ENCODE data around the gene ZNF121.
"Not testable (repeated sequence)": the region's sequence is repeated elsewhere in the genome, so short reads cannot be mapped to it uniquely, and the experiment has no call there.

The ZNF121 gene

DNA sequence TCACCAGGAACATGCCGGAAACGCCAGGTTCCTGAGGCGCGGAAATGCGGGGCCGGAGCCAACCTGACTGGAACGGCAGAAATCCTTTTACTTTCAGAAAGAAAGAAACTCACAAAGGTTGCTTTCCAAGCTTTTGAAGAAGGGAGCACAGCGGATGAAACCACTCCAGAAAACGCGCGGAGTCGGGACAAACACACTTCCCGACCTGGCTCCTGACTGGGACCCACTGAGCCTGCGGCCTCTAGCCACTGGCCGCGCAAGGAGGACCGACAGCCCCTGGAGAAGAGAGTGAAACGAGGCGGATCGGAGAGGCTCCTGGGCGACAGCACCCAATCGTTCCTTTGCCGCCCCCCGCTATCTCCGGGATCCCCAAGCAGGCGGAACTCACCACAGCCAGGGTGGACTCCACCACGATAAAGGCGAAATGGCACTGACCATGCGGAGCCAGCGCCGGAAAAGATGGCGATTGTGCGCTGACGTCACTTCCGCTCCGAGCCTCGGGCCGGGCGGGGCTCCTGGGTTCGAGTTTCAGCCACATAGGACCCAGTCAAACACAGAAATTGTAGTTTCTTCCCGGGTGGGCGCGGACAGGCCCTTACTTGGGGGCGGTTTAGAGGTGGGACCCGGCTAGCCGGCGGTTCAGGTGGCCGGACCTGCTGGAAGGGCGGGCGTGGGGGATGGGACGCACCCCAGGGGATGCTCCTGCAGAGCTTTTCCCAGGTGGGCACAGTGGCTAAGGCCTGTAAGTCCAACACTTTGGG is at the start of gene ZNF121:
Gene ZNF121 (minus strand): TSS at position 432 of the 761 bp plus-strand sequence. CDS start 16,407 bp downstream, outside the sequence.
- peak; percentile 85 for DNase-seq (ENCODE audit: low spot score)

DNA sequence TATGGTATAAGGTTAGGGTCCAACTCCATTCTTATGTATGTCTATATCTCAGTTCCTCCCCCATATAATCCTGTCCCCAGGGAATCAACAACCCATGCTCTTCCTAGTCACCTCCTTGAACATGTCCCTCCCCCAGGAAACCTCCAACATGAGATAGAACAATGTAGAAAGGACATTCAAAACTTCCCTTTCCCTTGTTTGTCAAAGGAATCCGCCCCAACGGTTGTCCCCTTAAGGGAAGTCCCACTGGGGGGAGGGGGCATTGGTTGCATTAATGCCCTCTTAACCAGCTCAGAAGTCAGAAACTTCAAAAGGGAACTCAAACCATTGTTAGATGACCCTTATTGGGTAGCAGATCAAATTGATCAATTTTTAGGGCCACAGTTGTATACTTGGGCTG is 43.6 kb upstream of the ZNF121 start:
- no peak for DNase-seq (ENCODE audit: low spot score)

DNA sequence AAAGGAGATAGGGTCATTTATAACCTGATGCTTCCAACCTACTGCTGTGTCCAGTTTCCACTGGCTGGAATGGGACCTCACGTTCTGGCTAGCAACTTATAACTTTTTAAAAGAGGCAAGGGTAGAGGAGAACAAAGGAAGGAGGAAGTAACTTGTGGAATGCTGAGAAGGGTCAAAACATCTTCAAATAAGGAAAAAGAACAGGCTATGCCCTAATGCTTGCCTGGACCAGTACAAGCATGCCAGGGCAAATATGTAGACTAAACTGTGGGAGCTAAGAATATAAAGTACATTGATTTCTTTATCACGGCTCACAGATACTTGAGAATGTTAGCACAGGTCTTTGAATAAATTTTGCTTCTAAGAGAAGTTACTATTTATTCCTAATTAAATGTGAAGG is 38.2 kb upstream of the ZNF121 start:
- DNase-seq (ENCODE audit: low spot score) = no peak

DNA sequence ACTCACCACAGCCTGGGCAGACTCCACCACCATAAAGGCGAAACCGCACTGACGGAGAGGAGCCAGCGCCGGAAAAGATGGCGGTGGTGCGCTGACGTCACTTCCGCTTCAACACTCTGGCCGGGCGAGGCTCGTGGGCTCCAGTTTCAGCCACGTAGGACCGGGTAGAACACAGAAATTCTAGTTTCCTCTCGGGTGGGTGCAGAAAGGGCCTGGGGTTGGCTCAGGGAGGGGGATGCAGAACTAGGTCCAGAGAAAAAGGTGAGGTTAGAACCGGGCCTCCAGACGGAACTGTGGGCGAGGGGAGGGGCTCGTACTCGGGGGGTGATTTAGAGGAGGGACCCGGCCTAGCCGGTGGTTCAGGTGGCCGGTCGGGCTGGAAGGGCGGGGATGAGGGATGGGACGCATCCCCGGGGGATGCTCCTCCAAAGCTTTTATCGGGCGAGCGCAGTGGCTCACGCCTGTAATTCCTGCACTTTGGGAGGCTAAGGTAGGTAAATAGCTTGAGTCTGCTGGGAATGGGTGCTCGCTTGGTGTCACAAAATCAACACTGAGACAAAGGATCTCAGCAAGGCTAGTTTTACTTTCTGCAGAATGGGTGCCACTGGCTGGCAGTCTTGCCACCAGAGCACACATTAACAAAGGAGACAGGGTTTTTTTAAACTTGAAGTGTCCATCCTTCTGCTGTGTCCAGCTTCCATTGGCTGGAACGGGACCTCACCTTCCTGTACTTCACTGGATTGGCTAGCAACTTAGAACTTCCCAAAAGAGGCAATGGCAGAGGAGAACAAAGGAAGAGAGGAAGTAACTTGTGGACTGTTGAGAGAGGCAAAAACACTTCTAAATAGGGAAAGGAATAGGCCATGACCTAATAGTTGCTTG is 37.1 kb upstream of the ZNF121 start, which contains the start of gene ZNF561:
Gene ZNF561 (minus strand): TSS at position 77 of the 882 bp plus-strand sequence. CDS start 1,776 bp downstream, outside the sequence.
- DNase-seq (ENCODE audit: low spot score) = peak; percentile 83

DNA sequence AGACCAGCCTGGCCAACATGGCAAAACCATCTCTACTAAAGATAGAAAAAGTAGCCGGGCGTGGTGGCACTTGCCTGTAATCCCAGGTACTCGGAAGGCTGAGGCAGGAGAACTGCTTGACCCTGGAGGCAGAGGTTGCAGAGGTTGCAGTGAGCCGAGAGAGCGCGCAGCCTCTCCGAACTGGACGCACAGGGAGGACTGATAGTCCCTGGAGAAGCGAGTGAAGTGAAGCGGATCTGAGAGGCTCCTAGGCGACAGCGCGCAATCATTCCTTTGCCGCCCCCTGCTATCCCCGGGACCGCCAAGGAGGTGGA is 36.5 kb upstream of the ZNF121 start:
- DNase-seq (ENCODE audit: low spot score) = no peak

DNA sequence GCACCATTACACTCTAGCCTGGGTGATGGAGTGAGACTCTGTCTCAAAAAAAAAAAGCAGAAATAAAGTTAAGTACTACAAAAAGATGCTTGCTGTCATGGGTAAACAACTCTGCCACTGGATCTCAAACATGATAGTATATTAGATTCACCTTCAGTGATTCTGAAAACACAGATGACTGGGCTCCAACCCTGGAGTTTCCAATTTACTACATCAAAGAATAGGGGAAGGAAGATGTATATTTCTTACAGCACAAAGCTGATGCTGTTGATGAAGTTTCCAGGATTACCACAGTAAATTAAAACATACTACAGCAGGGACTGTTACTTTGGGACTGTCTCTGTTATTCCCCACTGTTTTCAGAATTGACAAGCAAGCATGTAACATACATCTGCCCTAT is 31.5 kb upstream of the ZNF121 start:
- DNase-seq (ENCODE audit: low spot score) = no peak

DNA sequence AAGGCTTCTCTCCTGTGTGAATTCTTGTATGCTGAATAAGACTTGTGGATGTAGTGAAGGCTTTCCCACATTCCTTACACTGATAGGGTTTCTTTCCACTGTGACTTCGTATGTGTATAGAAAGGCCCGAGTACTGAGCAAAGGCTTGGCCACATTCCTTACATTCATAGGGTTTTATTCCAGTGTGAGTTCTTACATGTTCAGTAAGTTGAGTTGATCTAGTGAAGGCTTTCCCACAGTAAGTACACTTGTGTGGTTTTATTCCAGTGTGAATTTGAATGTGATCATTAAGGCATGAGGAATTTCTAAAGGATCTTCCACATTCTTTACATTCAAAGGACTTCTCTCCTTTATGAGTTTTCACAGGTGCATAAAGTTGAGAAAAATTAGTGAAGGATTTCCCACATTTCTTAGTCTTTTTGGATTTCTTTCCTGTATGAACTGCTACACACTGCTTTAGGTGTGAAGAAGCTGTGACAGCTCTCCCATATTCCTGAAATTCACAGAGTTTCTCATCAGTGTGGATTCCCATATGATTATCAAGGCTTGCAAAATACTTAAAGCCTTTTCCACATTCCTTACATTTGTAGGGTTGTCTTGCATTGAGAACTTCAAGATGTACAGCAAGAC is 26.3 kb upstream of the ZNF121 start:
- no peak for DNase-seq (ENCODE audit: low spot score)

DNA sequence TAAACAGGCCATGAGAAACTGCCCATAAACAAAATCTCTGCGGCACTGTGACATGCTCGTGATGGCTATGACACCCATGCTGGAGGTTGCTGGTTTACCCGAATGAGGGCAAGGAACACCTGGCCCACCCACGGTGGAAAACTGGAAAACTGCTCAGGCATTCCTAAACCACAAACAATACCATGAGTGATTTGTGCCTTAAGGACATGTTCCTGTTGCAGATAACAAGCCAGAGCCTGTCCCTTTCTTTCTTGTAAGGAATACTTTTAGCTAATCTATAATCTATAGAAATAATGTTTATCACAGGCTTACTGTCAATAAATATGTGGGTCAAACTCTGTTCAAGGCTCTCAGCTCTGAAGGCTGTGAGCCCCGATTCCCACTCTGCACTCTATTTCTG is 24.6 kb upstream of the ZNF121 start:
- no peak for DNase-seq (ENCODE audit: low spot score)

DNA sequence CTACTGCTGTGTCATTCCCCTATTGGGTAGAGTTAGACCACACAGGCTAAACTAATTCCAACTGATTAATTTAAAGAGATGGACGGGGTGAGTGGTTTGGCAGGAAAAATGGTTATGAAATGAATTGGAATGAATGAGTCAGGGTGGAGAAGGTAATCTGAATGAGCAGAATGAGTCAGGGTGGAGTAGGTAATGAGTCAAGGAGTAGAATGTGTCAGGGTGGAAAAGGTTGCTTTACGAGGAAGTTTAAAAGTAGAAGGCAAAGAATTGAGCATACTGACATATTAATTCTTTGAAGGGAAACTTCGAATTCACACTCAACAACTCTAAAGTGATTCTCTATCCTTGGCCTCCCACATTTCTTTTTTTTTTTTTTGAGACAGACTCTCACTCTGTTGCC is 12.7 kb upstream of the ZNF121 start:
- no peak for DNase-seq (ENCODE audit: low spot score)

DNA sequence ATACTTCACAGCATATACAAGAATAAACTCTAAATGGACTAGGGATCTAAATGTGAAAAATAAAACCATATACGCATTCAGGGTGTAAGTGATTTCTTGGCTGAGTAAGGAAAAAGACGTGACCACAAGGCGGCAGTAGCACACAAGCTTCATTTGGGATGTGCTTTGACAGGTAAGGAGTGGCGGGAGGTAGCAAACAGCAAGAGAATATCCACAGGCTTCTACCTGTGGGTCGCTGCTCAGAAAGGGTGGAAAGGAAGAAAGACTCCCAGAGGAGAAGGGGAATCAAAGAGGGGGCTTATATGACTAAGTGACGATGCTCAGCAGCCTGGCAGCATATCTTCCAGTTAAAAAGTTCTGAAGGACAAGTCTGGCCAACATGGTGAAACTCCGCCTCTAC is 2.5 kb upstream of the ZNF121 start:
- DNase-seq (ENCODE audit: low spot score) = peak; percentile 50

DNA sequence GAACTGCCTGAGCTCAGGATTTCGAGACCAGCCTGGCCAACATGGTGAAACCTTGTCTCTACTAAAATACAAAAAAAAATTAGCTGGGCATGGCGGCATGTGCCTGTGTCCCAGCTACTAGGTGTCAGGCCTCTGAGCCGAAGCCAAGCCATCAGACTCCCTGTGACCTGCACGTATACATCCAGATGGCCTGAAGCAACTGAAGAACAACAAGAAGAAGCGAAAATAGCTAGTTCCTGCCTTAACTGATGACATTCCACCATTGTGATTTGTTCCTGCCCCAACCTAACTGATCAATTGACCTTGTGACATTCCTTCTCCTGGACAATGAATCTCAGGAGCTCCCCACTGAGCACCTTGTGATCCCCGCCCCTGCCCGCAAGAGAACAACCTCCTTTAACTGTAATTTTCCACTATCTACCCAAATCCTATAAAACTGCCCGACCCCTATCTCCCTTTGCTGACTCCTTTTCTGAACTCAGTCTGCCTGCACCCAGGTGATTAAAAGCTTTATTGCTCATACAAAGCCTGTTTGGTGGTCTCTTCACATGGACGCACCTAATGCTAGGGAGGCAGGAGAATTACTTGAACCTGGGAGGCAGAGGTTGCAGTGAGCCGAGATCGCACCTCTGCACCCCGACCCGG is 2.1 kb downstream of the ZNF121 start:
- DNase-seq (ENCODE audit: low spot score) = not testable (repeated sequence)

DNA sequence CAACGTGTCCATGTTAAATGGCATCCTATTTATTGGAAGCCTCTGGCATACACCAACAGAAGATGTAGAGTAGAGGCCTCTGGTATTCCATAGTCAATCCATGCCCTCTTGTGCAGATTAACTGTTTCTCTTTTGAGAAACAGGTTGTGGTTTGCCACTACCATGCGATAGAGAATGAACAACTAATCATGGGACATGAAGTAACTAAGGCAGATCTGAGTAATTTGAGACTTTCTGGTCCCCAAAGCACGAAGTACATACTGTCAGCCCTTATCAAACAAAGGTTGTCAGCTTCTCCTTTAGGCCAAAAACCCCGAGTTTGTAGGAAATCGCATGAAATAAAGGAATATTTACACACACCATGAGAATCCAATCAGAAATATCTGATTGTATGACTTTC is 3.6 kb downstream of the ZNF121 start:
- DNase-seq (ENCODE audit: low spot score) = no peak

DNA sequence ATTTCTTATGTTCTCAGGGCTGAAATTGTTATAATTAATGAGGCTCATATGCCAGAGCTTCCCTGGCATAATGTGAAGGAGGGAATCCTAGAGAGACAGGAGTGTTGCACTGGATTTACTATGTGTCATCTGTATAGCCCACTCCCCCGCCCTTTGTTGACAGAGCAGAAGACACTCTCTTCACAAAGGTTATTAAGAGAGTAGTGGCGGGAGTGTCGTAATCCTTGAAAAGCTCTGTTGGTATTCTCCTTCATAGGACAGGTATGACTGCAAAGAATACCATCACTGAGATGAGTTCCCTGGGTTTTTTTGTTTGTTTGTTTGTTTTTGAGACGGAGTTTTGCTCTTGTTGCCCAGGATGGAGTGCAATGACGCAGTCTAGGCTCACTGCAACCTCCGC is 14.0 kb downstream of the ZNF121 start:
- DNase-seq (ENCODE audit: low spot score) = no peak

DNA sequence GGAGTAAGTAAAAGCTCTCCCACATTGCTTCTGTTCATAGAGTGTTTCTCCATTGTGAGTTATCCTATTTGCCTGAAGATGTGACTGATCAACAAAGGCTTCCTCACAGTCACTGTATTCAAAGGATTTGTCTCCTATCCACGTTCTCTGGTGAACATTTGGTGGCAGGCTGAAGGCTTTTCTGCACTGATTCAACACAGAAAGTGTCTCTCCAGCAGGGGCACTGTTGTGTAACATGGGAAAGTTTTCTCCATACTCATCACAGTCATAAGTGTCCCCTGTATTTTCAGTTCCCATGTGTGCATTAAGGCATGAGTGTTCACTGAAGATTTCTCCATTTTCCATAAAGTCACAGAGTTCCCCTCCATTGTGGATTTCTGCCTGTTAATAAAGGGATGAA is 17.6 kb downstream of the ZNF121 start:
- DNase-seq (ENCODE audit: low spot score) = no peak

DNA sequence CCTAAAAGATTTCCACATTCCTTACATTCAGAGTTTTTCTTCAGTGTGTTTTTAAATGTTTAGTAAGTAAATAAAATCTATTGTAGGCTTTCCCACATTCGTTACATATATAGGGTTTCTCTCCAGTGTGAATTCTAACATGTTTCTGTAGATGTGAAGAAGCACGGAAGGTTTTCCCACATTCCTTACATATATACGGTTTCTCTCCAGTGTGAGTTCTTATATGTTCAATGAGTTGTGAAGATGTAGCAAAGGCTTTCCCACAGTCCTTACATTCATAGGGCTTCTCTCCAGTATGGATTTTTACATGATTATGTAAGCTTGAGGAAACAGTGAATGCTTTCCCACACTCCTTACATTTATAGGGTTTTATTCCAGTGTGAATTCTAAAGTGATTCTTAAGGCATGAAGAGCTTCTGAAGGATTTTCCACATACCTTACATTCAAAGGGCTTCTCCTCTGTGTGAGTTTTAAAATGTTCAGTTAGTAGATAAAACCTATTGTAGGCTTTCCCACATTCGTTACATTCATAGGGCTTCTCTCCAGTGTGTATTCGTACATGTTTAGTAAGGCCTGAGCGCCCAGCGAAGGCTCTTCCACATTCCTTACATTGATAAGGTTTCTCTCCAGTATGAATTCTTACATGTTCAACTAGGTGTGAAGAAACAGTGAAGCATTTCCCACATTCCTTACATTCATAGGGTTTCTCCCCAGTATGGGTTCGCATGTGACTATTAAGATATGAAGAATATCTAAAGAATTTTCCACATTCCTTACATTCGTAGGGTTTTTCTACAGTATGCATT is 18.2 kb downstream of the ZNF121 start:
- no peak for DNase-seq (ENCODE audit: low spot score)

DNA sequence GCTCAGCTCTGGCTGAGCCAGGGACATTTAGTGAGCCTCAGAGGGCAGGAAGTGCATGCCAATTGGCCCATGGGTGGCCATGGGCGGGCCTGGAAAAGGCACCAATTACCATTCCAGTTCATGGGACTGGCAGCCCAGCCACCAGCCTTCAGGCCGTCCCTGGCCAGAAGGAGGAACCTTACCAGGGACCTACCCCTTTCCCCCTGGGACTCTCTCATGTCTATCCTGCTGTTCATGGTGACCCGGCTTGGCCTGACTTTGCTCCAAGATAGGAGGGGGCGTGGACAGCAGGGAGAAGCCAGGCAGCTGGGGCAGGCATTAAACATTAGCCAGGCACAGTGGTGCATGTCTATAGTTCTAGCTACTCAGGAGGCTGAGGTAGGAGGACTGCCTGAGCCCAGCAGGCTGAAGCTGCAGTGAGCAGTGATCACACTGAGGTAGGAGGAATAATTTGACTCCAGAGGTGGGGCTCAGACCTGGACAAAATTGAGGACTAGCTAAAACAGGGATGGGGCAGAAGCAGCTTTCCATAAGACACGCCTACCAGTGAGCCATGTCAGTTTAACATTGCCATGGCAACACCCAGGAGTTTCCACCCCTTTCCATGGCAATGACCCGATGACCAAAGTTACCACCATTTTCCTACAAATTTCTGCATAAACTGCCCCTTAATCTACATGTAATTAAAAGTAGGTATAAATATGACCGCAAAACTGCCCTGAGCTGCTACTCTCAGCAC is 31.6 kb downstream of the ZNF121 start:
- no peak for DNase-seq (ENCODE audit: low spot score)

DNA sequence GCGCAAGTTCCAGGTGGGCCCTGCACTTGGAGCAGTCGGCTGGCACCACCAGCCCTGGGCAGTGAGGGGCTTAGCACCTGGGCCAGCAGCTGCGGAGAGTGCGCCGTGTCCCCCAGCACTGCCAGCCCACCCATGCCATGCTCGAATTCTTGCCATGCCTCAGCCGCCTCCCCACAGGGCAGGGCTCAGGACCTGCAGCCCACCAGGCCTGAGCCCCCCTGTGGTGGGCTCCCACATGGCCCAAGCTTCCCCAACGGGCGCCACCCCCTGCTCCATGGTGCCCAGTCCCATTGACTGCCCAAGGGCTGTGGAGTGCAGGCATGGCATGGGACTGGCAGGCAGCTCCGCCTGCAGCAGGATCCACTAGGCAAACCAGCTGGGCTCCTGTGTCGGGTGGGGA is 36.4 kb downstream of the ZNF121 start:
- no peak for DNase-seq (ENCODE audit: low spot score)

DNA sequence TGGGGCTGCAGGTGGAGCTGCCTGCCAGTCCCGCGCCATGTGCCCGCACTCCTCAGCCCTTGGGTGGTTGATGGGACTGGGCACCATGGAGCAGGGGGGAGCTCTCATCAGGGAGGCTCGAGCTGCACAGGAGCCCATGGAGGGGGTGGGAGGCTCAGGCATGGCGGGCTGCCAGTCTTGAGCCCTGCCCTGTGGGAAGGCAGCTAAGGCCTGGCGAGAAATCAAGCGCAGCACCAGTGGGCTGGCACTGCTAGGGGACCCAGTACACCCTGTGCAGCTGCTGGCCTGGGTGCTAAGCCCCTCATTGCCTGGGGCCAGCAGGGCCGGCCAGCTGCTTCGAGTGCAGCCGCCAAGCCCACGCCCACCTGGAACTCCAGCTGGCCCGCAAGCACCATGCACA is 43.0 kb downstream of the ZNF121 start:
- not testable (repeated sequence) for DNase-seq (ENCODE audit: low spot score)

DNA sequence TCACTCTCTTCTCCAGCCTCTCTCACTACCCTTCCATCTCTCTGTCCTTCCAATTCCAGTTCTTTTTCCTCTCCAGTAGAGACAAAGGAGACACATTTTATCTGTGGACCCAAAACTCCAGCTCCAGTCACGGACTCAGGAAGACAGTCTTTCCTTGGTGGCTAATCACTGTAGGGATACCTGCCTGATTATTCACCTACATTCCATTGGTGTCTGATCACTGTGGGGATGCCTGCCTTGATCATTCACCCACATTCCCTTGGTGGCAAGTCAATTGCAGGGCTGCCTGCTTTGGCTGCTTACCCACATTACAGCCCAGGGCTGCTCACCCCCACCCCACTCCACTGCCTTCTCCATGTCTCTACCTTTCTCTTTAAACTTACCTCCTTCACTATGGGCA is 44.4 kb downstream of the ZNF121 start:
- not testable (repeated sequence) for DNase-seq (ENCODE audit: low spot score)

DNA sequence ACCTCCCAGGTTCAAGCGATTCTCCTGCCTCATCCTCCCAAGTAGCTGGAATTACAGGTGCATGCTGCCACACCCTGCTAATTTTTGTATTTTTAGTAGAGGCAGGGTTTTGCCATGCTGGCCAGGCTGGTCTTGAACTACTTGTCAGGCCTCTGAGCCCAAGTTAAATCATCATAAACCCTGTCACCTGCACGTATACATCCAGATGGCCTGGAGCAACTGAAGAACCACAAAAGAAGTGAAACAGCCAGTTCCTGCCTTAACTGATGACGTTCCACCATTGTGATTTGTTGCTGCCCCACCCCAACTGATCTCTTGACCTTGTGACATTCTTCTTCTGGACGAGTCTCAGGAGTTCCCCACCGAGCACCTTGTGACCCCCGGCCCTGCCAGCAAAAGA is 45.1 kb downstream of the ZNF121 start:
- DNase-seq (ENCODE audit: low spot score) = not testable (repeated sequence)

Measured in germinal center (tissue), 1 donor.